SK-N-SH (cell line): Measurements from ENCODE around the gene DNAH14.
"Not testable (repeated sequence)": the region's sequence is repeated elsewhere in the genome, so short reads cannot be mapped to it uniquely, and the experiment has no call there.

Experiments used
- CTCF ChIP-seq: fragments of 200-600 bp; sonication (generic); IDR thresholded peaks from 2 replicates; pipeline ENCODE4 v1.6.1; 2017; ENCODE audit warnings: antibody characterized with exemption, mild to moderate bottlenecking, moderate library complexity
- EP300 ChIP-seq, 2 experiments: IDR thresholded peaks; 2 replicates each; pipeline versions ENCODE4 v1.4.0 to v1.6.1; 2012; ENCODE audit warnings: borderline replicate concordance in 1 of 2, low read depth in 1 of 2, low read length in 1 of 2
- EZH2phosphoT487 ChIP-seq: fragments of 200-600 bp; sonication (generic); IDR thresholded peaks from 2 replicates; pipeline ENCODE4 v1.6.1; 2017; ENCODE audit warnings: low read depth, mixed run types, mild to moderate bottlenecking, antibody characterized with exemption, moderate library complexity, borderline replicate concordance
- FOXM1 ChIP-seq: IDR thresholded peaks from 2 replicates; pipeline ENCODE4 v1.4.0; 2012; ENCODE audit warnings: low read depth, mild to moderate bottlenecking
- GABPA ChIP-seq: IDR thresholded peaks from 2 replicates; pipeline ENCODE4 v1.4.0; 2012; ENCODE audit warnings: low read depth, mild to moderate bottlenecking
- POLR2AphosphoS5 ChIP-seq: IDR thresholded peaks from 2 replicates; pipeline ENCODE4 v1.6.1; 2012; ENCODE audit warnings: low read depth, low read length
- SMC3 ChIP-seq: IDR thresholded peaks from 2 replicates; pipeline ENCODE4 v1.6.1; 2012; ENCODE audit warnings: low read depth, low read length, improper control_type of control experiment
- TAF1 ChIP-seq: IDR thresholded peaks from 2 replicates; pipeline ENCODE4 v1.6.1; 2012; ENCODE audit warnings: low read depth, mild to moderate bottlenecking, low read length, moderate library complexity, borderline replicate concordance
- USF2 ChIP-seq: fragments of 150-350 bp; IDR thresholded peaks from 2 replicates; pipeline ENCODE4 v1.6.1; 2017; ENCODE audit warnings: antibody characterized with exemption, low read length, low read depth, borderline replicate concordance
- ZBTB33 ChIP-seq: IDR thresholded peaks from 2 replicates; pipeline ENCODE4 v1.4.0; 2012; ENCODE audit warnings: low read depth, borderline replicate concordance

GRCh38 chr1:224881308-224881692 lies 48.2 kb upstream of the DNAH14 start:
- not testable (repeated sequence) for TF ChIP-seq TAF1; EP300 (IDR thresholded peaks at IDR 0.05; ENCODE audit: borderline replicate concordance in 1 of 2, low read depth in 1 of 2, low read length in 1 of 2); USF2; POLR2AphosphoS5; EZH2phosphoT487; ZBTB33; CTCF; FOXM1; GABPA; SMC3
